Neural crest cell (in vitro differentiated cells): ENCODE results near the gene ABI3. TPM values are rescaled to one million over a fixed set of nuclear protein-coding genes. Genes with fewer than 3 reads are reported as not detected.

Experiments
- DNase-seq: peaks from one replicate; pipeline ENCODE4 v3.0.0; 2021; ENCODE audit warnings: low read depth, mixed read lengths, low spot score
- H3K27ac Mint-ChIP-seq: one replicate; pipeline ENCODE4 v1.8.0; 2021; ENCODE audit warnings: mild to moderate bottlenecking, mixed read lengths; ENCODE audit not compliant: unreplicated experiment
- H3K27me3 Mint-ChIP-seq: 2 replicates; pipeline ENCODE4 v1.8.0; 2021; ENCODE audit warnings: low read depth, mild to moderate bottlenecking, mixed read lengths
- H3K36me3 Mint-ChIP-seq: 2 replicates; pipeline ENCODE4 v1.8.0; 2021; ENCODE audit warnings: low read depth, mild to moderate bottlenecking, mixed read lengths
- H3K4me1 Mint-ChIP-seq: 2 replicates; pipeline ENCODE4 v1.8.0; 2021; ENCODE audit warnings: mixed read lengths
- H3K4me3 Mint-ChIP-seq: one replicate; pipeline ENCODE4 v1.8.0; 2021; ENCODE audit warnings: mild to moderate bottlenecking, mixed read lengths
- H3K9me3 Mint-ChIP-seq: 2 replicates; pipeline ENCODE4 v1.8.0; 2021; ENCODE audit warnings: mixed read lengths
- CTCF ChIP-seq: fragments of 200-600 bp; sonication (generic); conservative IDR thresholded peaks from 2 replicates; pipeline ENCODE4 v1.5.0; 2021; ENCODE audit warnings: antibody characterized with exemption, mild to moderate bottlenecking
- total RNA-seq: library from RNA; stranded (reverse); gene quantifications from 2 replicates; pipeline ENCODE4 v1.2.1, GENCODE V29; 2021

Gene ABI3
- total RNA-seq, 1 donor from 2014 or later = 1.0 TPM

GRCh38 chr17:49213399-49213798 lies 2.9 kb downstream of the ABI3 start:
- Mint-ChIP-seq H3K36me3 (no peaks in the 10 kb centered on the region), H3K4me1 (peaks cover 9% of the 10 kb centered on the region), H3K4me3 (no peak overlapping the region), H3K27me3 (peaks cover 30% of the 10 kb centered on the region), H3K9me3 (no peaks in the 10 kb centered on the region), H3K27ac (no peak overlapping the region)
- DNase-seq = no peak
- TF ChIP-seq CTCF = no peak

- DNase-seq = no peak
- Mint-ChIP-seq H3K4me1 (peaks cover 9% of the 10 kb centered on the region), H3K4me3 (no peak overlapping the region), H3K9me3 (no peaks in the 10 kb centered on the region), H3K27me3 (peaks cover 28% of the 10 kb centered on the region), H3K27ac (no peak overlapping the region), H3K36me3 (no peaks in the 10 kb centered on the region)
- TF ChIP-seq CTCF = no peak
Measured at GRCh38 chr17:49213847-49214246, 3.3 kb downstream of the ABI3 start.

- H3K4me1 Mint-ChIP-seq = peaks cover 8% of the 10 kb centered on the region
- no peak for DNase-seq
- H3K27ac Mint-ChIP-seq = no peak overlapping the region
- H3K4me3 Mint-ChIP-seq = no peak overlapping the region
- no peak for TF ChIP-seq CTCF
- peaks cover 18% of the 10 kb centered on the region for H3K27me3 Mint-ChIP-seq
- H3K9me3 Mint-ChIP-seq = no peaks in the 10 kb centered on the region
- H3K36me3 Mint-ChIP-seq = no peaks in the 10 kb centered on the region
Measured at GRCh38 chr17:49214676-49215360, 4.3 kb downstream of the ABI3 start.

- Mint-ChIP-seq H3K4me1 (no peaks in the 10 kb centered on the region), H3K9me3 (no peaks in the 10 kb centered on the region)
Measured at GRCh38 chr17:49216482-49216881, 6.0 kb downstream of the ABI3 start.

GRCh38 chr17:49216953-49217650 lies 6.6 kb downstream of the ABI3 start:
- TF ChIP-seq CTCF = no peak
- no peak overlapping the region for H3K27ac Mint-ChIP-seq
- no peaks in the 10 kb centered on the region for H3K4me1 Mint-ChIP-seq
- no peaks in the 10 kb centered on the region for H3K9me3 Mint-ChIP-seq
- DNase-seq = no peak
- H3K27me3 Mint-ChIP-seq = peaks cover 17% of the 10 kb centered on the region
- no peak overlapping the region for H3K4me3 Mint-ChIP-seq
- no peaks in the 10 kb centered on the region for H3K36me3 Mint-ChIP-seq

More at GRCh38 chr17:49216482-49216881, 6.0 kb downstream of the ABI3 start:
- TF ChIP-seq CTCF = no peak
- no peak overlapping the region for H3K4me3 Mint-ChIP-seq
- peaks cover 11% of the 10 kb centered on the region for H3K27me3 Mint-ChIP-seq
- no peaks in the 10 kb centered on the region for H3K36me3 Mint-ChIP-seq
- no peak for DNase-seq
- H3K27ac Mint-ChIP-seq = peak overlapping the region; percentile 96
